Measurements from ENCODE around the gene KRTAP5-6. TPM values are rescaled to one million over a fixed set of nuclear protein-coding genes. Genes with fewer than 3 reads are reported as not detected.
A peak's percentile ranks its signal among the peaks of the same experiment; 100 is the strongest.

Gene KRTAP5-6
- total RNA-seq, 1 experiment from 2014 or later, result not detected

DNA sequence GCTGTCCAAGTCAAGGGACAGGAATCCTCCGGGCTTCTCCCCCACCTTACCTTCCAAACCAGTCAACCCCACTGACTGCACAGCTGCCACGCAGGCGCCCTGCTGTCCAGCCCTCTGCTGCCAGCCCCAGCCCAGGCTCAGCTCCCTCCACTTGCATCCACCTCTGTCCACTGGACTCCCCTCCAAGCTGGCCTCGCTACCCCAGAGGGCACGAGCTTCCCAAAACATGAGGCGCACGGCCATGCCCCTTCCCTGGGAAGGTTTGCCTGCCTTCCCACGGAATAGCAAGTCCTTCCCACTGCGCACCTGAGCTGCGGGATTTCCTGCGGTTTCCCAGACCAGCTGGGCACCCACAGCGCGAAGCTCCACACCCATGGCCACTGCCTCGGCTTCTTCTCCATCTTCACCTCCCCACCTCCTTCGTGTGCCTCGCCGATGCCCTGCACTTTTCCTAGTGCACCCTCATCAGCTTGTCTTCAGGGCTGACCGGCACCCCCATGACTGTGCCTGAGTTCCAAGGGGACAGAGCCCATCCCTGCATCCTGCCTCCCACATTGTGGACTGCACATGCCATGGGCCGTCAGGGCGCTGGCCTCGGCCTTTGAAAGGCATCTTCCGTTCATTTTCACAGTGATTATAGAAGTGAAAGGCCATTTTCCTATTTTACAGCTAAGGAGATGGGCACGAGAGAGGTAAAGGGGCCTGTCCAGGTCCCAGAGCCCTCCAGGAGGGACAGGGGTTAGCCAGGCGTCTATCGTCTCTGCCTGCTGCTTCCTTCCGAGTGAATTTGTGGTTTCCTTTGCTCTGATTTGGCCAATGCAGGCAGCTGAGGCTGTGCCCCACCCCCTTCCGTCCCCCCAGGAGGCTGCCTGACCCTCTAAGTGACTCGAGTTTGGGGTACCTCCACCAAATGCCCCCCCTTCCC lies 37.0 kb downstream of the KRTAP5-6 start:
- peak; percentile 14 for DNase-seq (ENCODE audit: low read depth)

DNA sequence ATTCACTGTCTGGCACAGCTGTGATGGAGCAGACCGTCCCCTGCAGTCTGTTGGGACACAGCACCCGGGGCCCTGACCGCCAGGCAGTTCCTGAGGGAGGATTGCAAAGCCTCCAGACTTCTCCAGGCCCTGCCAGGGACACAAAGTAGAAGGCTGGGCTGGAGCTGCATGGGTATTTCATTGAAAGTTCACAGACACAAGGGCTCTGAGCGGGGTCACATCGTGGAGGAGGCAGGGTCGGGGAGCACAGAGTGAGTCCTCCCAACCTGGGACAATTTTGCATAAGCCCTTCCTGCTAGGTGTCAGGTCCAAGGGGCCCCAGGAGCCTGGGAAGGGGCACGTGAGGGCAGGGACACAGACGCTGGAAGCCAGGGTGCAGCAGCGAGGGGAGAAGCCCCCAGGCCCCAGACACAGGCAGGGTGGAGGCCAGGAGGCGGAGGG lies 37.7 kb downstream of the KRTAP5-6 start:
- DNase-seq (ENCODE audit: low read depth), result peak; percentile 14

GRCh38 chr11:1735271-1735670 lies 38.3 kb downstream of the KRTAP5-6 start:
- DNase-seq (ENCODE audit: low read depth), result peak; percentile 26

DNA sequence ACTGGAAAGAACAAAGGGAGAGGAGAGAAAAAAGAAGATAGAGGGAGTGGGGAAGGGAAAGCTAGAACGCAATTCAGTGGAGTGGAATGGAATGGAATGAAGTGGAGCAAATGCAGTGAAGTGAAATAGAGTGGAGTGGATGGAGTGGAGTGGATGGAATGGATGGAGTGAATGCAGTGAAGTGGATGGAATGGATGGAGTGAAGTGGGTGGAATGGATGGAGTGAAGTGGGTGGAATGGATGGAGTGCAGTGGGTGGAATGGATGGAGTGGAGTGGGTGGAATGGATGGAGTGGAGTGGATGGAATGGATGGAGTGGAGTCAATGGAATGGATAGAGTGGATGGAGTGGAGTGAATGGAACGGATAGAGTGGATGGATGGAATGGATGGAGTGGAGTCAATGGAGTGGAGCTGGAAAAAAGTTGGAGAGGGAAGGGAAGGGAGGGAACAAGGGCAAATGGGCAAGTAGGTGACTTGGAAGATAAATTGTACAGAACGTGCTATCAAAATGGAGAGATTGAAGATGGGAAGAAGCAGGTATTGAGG lies 39.5 kb downstream of the KRTAP5-6 start:
- peak; percentile 39 for DNase-seq (ENCODE audit: low read depth)

GRCh38 chr11:1737080-1737757 lies 40.2 kb downstream of the KRTAP5-6 start:
- DNase-seq (ENCODE audit: low read depth), result peak; percentile 28

DNA sequence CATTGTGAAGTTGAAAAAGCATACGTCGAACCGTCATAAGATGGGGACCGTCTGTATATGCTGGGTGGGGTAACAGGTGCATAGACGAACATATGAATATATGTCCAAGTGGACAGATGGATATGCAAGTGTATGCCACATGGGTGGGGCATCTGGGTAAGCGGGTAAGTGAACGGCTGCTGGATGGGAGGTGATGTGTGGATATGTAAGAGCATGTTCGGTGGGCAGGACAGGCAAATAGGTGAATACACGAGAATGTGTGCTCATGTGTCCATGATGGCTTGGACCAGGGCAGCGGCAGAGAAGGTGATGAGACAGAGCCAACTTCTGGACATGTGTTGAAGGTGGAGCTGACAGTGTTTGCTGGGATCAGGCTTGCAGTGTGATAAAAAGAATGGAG lies 41.4 kb downstream of the KRTAP5-6 start:
- peak; percentile 26 for DNase-seq (ENCODE audit: low read depth)

DNA sequence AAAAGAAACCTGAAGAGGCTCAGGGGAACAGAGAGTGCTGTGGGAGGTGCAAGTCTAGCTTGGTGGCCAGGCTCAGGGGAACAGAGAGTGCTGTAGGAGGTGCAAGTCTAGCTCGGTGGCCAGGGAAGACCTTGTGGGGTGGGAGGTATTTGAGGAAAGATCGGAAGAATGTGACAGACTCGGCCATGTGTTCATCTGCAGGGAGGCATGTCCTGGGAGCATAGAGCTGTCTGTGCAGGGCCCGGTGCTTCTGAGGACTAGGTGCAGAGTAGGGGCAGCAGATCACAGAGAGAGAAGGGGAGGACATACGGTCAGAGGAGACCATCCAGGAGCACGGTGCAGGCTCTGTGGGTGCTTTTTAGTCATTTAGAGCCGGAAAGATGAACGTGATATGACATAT lies 42.6 kb downstream of the KRTAP5-6 start:
- DNase-seq (ENCODE audit: low read depth), result peak; percentile 34

DNA sequence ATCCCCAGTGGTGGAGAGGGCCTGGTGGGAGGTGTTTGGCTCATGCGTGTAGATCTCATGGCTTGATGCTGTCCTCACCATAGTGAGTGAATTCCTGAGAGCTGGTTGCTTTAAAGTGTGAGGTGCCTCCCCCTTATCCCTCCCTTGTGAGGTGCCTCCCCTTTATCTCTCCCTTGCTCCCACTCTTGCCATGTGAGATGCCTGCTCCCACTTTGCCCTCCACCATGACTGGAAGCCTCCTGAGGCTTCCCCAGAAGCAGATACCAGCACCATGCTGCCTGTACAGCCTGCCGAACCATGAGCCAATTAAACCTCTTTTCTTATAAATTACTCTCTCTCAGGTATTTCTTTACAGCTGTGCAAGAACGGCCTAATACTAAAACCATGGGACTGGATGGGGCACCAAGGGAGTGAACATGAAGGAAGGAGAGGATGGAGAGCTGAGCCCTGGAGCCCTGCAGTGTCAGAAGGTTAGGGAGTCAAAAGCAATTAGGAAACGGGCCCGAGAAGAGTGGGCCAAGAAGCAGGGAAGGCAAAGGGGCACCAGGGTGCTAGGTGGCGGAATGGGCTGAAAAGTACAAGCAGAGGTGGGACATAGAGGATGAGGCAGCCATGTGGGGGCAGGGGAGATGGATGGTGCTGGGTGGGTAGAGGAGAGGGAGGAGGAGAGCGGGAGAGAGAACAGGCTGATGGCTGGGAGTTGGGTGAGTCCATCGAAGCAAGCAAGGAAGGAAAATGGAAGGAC lies 44.0 kb downstream of the KRTAP5-6 start:
- DNase-seq (ENCODE audit: low read depth), result peak; percentile 25

GRCh38 chr11:1741741-1742140 lies 44.7 kb downstream of the KRTAP5-6 start:
- no peak for DNase-seq (ENCODE audit: low read depth)

- peak; percentile 49 for DNase-seq (ENCODE audit: low read depth)
Measured at GRCh38 chr11:1742371-1742770, 45.4 kb downstream of the KRTAP5-6 start.

DNA sequence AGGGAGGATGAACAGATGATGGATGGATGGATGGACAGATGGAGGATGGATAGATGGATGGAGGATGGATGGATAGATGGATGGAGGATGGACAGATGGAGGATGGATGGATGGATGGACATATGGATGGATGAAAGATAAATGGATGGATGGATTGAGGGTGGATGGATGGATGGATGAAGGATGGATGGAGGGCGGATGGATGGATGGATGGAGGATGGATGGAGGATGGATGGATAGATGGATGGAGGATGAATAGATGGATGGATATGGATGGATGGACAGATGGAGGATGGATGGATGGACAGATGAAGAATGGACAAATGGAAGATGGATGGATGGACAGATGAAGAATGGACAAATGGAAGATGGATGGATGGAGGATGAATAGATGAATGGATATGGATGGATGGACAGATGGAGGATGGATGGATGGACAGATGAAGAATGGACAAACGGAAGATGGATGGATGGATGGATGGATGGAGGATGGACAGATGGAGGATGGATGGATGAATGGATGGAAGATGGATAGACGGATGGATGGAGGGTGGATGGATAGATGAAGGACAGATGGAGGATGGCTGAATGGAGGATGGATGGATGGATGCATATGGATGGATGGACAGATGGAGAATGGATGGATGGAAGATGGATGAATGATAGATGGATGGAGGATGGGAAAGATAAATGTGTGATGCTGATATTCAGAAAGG lies 46.0 kb downstream of the KRTAP5-6 start:
- DNase-seq (ENCODE audit: low read depth), result no peak

GRCh38 chr11:1743585-1744136 lies 46.7 kb downstream of the KRTAP5-6 start:
- no peak for DNase-seq (ENCODE audit: low read depth)

GRCh38 chr11:1744137-1744886 lies 47.3 kb downstream of the KRTAP5-6 start:
- peak; percentile 21 for DNase-seq (ENCODE audit: low read depth)

GRCh38 chr11:1744891-1745700 lies 48.1 kb downstream of the KRTAP5-6 start:
- no peak for DNase-seq (ENCODE audit: low read depth)

DNA sequence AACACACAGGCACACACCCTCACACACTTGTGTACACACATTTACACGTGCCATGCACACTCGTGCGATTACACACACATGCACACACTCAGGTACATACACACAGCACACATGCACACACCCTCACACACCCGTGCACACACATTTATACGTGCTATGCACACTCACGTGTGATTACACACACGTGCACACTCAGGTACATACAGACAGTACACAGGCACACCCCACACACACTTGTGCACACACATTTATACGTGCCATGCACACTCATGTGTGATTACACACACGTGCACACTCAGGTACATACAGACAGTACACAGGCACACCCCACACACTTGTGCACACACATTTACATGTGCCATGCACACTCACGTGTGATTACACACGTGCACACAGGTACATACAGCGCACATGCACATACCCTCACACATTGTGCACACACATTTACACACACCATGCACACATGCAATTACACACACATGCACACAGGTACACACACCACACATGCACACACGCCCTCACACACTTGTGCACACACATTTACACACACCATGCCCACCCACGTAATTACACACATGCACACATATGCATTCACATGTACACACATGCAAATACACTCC lies 48.8 kb downstream of the KRTAP5-6 start:
- no peak for DNase-seq (ENCODE audit: low read depth)

- DNase-seq (ENCODE audit: low read depth), result peak; percentile 79
Measured at GRCh38 chr11:1746511-1746931, 49.5 kb downstream of the KRTAP5-6 start.

DNA sequence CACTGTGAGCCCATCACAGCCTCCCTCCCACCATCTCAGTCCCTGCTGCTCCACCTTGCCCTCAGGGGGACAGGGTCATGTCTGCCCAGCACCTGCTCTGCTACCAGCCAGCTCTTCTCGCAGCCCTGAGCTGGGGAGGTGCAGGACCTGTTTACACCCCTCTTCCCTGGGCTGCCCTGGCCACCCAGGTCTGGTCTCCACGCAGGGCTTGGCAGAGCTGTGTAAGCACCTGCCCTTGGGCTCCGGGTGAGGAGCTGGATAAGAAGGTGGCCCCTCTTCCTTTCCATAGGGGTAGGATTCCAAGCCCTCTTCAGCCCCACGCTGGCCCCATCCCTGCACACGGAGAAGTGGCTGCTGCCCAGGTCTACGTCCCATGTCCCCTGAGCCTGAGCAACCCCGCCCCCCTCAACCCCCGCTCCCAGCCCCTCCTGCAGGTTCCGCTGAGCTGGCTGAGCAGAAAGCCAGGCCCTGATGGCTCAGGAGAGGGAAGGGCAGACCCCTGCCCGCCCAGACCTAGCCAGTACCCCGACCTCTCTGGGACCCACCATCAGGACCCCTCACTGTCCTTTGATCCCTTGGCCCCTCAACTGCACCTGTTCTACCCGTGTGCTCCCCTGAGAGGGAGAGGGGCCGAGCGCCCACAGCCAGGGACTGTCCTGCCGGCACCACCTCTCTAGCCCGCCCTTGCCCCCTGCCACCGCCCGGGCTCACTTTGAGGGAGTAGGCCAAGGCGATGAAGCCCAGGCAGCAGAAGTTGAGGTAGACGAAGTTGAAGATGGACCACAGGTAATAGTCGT lies 50.2 kb downstream of the KRTAP5-6 start:
- DNase-seq (ENCODE audit: low read depth), result no peak
